Measurements from ENCODE around the gene UBE2N. TPM values are rescaled to one million over a fixed set of nuclear protein-coding genes. Genes with fewer than 3 reads are reported as not detected.
A peak's percentile ranks its signal among the peaks of the same experiment; 100 is the strongest.

The UBE2N gene
- total RNA-seq, 2 experiments from 2014 or later = 186 to 192 TPM

DNA sequence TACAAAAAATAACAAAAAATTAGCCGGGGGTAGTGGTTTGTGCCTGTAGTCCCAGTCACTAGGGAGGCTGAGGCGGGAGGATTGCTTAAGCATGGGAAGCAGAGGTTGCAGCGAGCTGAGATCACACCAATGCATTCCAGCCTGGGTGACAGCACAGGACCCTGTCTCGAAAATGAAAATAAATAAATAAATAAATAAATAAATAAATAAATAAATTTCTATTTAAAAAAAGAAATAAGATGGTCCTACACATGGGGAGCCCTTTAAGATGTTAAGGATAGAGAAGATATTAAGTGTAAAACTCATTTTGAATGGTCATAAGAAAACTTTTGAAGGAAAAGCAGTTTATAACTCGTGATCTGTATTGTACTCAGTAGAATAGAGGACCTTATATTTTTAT, 17.4 kb upstream of the UBE2N start:
- intact Hi-C loops (cut with micrococcal nuclease) = no loop called here
- Mint-ChIP-seq H3K9me3 (no peaks in the 10 kb centered on the region), H3K4me1 (ENCODE audit: low read depth) (no peaks in the 10 kb centered on the region), H3K27ac (no peak overlapping the region), H3K27me3 (peaks cover 1% of the 10 kb centered on the region), H3K4me3 (no peak overlapping the region), H3K36me3 (ENCODE audit: low read depth) (no peaks in the 10 kb centered on the region)
- TF ChIP-seq, protein P1, sequence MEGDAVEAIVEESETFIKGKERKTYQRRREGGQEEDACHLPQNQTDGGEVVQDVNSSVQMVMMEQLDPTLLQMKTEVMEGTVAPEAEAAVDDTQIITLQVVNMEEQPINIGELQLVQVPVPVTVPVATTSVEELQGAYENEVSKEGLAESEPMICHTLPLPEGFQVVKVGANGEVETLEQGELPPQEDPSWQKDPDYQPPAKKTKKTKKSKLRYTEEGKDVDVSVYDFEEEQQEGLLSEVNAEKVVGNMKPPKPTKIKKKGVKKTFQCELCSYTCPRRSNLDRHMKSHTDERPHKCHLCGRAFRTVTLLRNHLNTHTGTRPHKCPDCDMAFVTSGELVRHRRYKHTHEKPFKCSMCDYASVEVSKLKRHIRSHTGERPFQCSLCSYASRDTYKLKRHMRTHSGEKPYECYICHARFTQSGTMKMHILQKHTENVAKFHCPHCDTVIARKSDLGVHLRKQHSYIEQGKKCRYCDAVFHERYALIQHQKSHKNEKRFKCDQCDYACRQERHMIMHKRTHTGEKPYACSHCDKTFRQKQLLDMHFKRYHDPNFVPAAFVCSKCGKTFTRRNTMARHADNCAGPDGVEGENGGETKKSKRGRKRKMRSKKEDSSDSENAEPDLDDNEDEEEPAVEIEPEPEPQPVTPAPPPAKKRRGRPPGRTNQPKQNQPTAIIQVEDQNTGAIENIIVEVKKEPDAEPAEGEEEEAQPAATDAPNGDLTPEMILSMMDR (IDR thresholded peaks at IDR 0.05) = no peak
- ATAC-seq = no peak
- POLR2A ChIA-PET = interaction anchor here (0.9 kb wide), 1 partner anchor 13 kb away, joined by 3 read pairs; no protein-coding TSS in a partner anchor
- DNase-seq = no peak
- CTCF ChIA-PET = interaction anchor here (1.0 kb wide), 1 partner anchor 9 kb away, joined by 3 read pairs; no protein-coding TSS in a partner anchor

DNA sequence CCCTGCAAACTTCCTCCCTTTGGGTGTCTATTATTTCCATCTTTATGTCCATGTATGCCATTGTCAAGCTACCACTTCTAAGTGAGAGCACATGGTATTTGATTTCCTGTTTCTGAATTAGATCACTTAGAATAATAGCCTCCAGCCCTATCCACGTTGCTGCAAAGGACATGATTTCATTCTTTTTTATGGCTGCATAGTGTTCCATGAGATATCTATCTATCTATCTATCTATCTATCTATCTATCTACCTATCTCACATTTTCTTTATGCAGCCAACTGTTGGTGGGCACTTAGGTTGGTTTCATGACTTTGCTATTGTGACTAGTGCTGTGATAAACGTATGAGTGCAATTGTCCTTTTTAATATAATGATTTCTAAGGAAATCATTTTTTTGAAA, 14.3 kb upstream of the UBE2N start:
- POLR2A ChIA-PET = no interaction called here
- intact Hi-C loops (cut with micrococcal nuclease) = no loop called here
- no peaks in the 10 kb centered on the region for H3K9me3 Mint-ChIP-seq
- H3K4me3 Mint-ChIP-seq = no peak overlapping the region
- H3K27ac Mint-ChIP-seq = no peak overlapping the region
- TF ChIP-seq, protein P1 (IDR thresholded peaks at IDR 0.05) = no peak
- CTCF ChIA-PET = no interaction called here
- H3K36me3 Mint-ChIP-seq (ENCODE audit: low read depth) = no peaks in the 10 kb centered on the region
- H3K27me3 Mint-ChIP-seq = peaks cover 1% of the 10 kb centered on the region
- H3K4me1 Mint-ChIP-seq (ENCODE audit: low read depth) = no peaks in the 10 kb centered on the region
- ATAC-seq = no peak
- DNase-seq = no peak

DNA sequence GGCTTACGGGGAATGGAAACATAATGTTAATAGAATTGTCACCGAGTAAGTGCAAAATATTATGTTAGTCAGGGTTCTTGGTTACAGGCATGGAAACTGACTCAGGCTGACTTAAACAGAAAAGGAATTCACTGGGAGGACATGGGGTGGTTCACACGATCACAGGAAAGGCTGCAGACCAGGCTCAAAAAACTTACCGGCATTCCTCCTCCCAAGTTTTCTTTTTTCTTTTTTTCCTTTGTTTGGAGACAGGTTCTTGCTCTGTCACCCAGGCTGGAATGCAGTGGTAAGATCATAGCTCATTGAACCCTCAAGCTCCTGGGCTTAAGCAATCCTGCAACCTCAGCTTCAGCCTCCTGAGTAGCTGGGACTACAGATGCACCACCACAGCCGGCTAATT, 11.9 kb upstream of the UBE2N start:
- ChIA-PET CTCF (no interaction called here), POLR2A (no interaction called here)

DNA sequence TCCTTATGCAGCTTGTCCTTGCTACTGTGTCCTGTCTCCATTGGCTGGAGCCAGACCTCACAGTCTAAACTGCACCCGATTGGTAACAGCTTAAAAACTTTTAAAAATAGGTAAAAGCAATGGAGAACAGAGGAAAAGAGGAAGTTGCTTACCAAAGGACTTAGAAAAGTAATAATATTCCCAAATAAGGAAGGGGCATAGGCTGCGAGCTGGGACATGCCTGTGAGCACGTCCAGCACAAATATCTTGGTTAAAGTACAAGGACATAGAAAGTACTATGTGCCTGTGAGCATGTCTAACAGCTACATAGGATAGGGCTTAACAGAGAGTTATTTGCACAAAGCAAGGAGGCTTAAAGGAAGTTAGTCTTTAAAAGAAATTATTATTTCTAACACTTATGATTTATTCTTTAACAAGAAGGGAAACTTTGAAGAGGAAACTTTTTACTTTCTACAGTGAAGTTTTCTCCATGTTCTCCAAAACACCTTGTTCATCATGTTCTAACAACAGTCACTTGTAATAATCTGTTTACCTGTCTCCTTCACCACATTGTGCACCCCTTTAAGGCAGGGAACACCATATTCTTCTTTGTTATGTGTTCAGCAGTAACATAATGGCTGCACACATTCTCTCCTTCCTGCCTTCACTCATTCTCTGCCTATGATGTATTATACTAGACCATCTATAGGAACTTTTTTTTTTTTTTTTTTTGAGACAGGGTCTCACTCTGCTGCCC, 9.8 kb upstream of the UBE2N start:
- intact Hi-C loops (cut with micrococcal nuclease) = no loop called here
- Mint-ChIP-seq H3K4me3 (no peak overlapping the region), H3K27me3 (peaks cover 1% of the 10 kb centered on the region), H3K36me3 (ENCODE audit: low read depth) (no peaks in the 10 kb centered on the region), H3K9me3 (no peaks in the 10 kb centered on the region), H3K27ac (no peak overlapping the region), H3K4me1 (ENCODE audit: low read depth) (peaks cover 16% of the 10 kb centered on the region)
- ChIA-PET CTCF (interaction anchor here (1.4 kb wide), 1 partner anchor 16 kb away, joined by 3 read pairs; no protein-coding TSS in a partner anchor), POLR2A (no interaction called here)
- TF ChIP-seq, protein P1 (IDR thresholded peaks at IDR 0.05) = no peak
- no peak for DNase-seq
- ATAC-seq = no peak

More for the DNA sequence above, 11.9 kb upstream of the UBE2N start:
- peaks cover 1% of the 10 kb centered on the region for H3K27me3 Mint-ChIP-seq
- ATAC-seq (no peak), DNase-seq (no peak)
- no peaks in the 10 kb centered on the region for H3K36me3 Mint-ChIP-seq (ENCODE audit: low read depth)
- H3K9me3 Mint-ChIP-seq = no peaks in the 10 kb centered on the region
- intact Hi-C loops (cut with micrococcal nuclease) = no loop called here
- peaks cover 5% of the 10 kb centered on the region for H3K4me1 Mint-ChIP-seq (ENCODE audit: low read depth)
- TF ChIP-seq, protein P1 (IDR thresholded peaks at IDR 0.05) = no peak
- H3K4me3 Mint-ChIP-seq = no peak overlapping the region
- H3K27ac Mint-ChIP-seq = no peak overlapping the region

DNA sequence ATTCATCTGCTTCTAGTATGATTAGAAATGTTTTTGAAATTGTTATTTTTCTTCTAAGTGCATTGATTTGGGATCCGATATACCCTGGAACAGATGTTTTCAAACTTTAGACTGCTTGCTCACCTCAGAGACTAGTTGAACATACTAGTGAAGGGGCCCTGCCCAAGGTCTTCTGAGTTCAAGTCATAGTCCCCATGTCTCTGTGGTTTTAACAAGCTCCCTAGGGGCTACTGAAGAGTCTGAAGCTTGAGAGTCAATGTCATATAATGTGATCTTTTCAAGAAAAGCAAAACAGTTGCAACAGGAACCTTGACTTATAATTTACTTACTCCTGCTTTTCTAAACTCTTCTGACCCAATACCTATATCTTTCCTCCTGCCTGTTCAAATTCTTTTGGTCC, 7.5 kb upstream of the UBE2N start:
- no peak overlapping the region for H3K27ac Mint-ChIP-seq
- intact Hi-C loops (cut with micrococcal nuclease) = loop anchor here (10.0 kb wide), 1 partner anchor 1314 kb away; no protein-coding TSS in a partner anchor
- TF ChIP-seq, protein P1 (IDR thresholded peaks at IDR 0.05) = no peak
- peak; percentile 45 for ATAC-seq
- H3K36me3 Mint-ChIP-seq (ENCODE audit: low read depth) = no peaks in the 10 kb centered on the region
- no peak overlapping the region for H3K4me3 Mint-ChIP-seq
- no peaks in the 10 kb centered on the region for H3K9me3 Mint-ChIP-seq
- no peak for DNase-seq
- peaks cover 16% of the 10 kb centered on the region for H3K4me1 Mint-ChIP-seq (ENCODE audit: low read depth)
- ChIA-PET CTCF (no interaction called here), POLR2A (no interaction called here)
- no peaks in the 10 kb centered on the region for H3K27me3 Mint-ChIP-seq

Measured in activated CD8-positive, alpha-beta T cell treated with anti-CD3 and anti-CD28 coated beads for 36 hours (primary cell).